K562 (cell line): ENCODE results near the gene SLC29A2. TPM values are rescaled to one million over a fixed set of nuclear protein-coding genes. Genes with fewer than 3 reads are reported as not detected.

Experiments
- BCOR ChIP-seq: fragments of 450-650 bp; IDR thresholded peaks from 2 replicates; pipeline ENCODE4 v1.6.1; 2016
- CXXC5 ChIP-seq: fragments of 250-450 bp; sonication (Bioruptor Pico); IDR thresholded peaks from 2 replicates; pipeline ENCODE4 v1.8.0; 2022; ENCODE audit warnings: inconsistent platforms, mild to moderate bottlenecking, moderate library complexity
- ELF4 ChIP-seq: fragments of 450-650 bp; formaldehyde crosslinking; IDR thresholded peaks from 2 replicates; pipeline ENCODE4 v1.4.0; 2022; ENCODE audit warnings: missing genetic modification characterization
- FOS ChIP-seq: IDR thresholded peaks from 3 replicates; pipeline ENCODE4 v1.6.1; 2011; ENCODE audit not compliant: insufficient read length; ENCODE audit errors: extremely low read depth
- GMEB1 ChIP-seq: fragments of 250-450 bp; sonication (Bioruptor Pico); IDR thresholded peaks from 2 replicates; pipeline ENCODE4 v1.4.0; 2020; ENCODE audit warnings: mild to moderate bottlenecking
- HIVEP1 ChIP-seq: fragments of 250-450 bp; sonication (Bioruptor Pico); IDR thresholded peaks from 2 replicates; pipeline ENCODE4 v1.4.0; 2020; ENCODE audit warnings: mild to moderate bottlenecking
- MTA1 ChIP-seq: fragments of 450-650 bp; IDR thresholded peaks from 2 replicates; pipeline ENCODE4 v1.6.1; 2017; ENCODE audit warnings: borderline replicate concordance
- RAD51 ChIP-seq: fragments of 450-650 bp; IDR thresholded peaks from 2 replicates; pipeline ENCODE4 v1.7.1; 2016; ENCODE audit warnings: low read depth, mild to moderate bottlenecking, borderline replicate concordance
- SNIP1 ChIP-seq: fragments of 450-650 bp; IDR thresholded peaks from 2 replicates; pipeline ENCODE4 v1.7.1; 2017; ENCODE audit warnings: low read depth, mild to moderate bottlenecking
- SRSF1 ChIP-seq: fragments of 200-400 bp; formaldehyde crosslinking; IDR thresholded peaks from 2 replicates; pipeline ENCODE4 v1.6.1; 2017; ENCODE audit warnings: mild to moderate bottlenecking, low read depth, low read length, moderate library complexity
- ZFP91 ChIP-seq: sonication (generic); formaldehyde crosslinking; IDR thresholded peaks from 2 replicates; pipeline ENCODE4 v1.8.0; 2022; ENCODE audit warnings: mild to moderate bottlenecking, missing genetic modification reagents
- ZMIZ1 ChIP-seq, 2 experiments: fragments of 150-350 bp in 1 of 2; IDR thresholded peaks; 2 replicates each; pipeline ENCODE4 v1.6.1; 2012 to 2016; ENCODE audit warnings: low read depth in 2 of 2, low read length in 2 of 2, mild to moderate bottlenecking in 1 of 2, moderate library complexity in 1 of 2
- ZNF263 ChIP-seq: sonication (generic); formaldehyde crosslinking; IDR thresholded peaks from 2 replicates; pipeline ENCODE4 v1.8.0; 2022; ENCODE audit warnings: mild to moderate bottlenecking, missing genetic modification reagents, borderline replicate concordance
- ZNF3 ChIP-seq: fragments of 250-450 bp; sonication (Bioruptor Pico); IDR thresholded peaks from 2 replicates; pipeline ENCODE4 v1.5.0; 2021; ENCODE audit warnings: mild to moderate bottlenecking, moderate library complexity
- ZNF512 ChIP-seq: IDR thresholded peaks from 2 replicates; pipeline ENCODE4 v1.6.1; 2016; ENCODE audit warnings: missing genetic modification characterization, missing compliant biosample characterization
- polyA plus RNA-seq, 8 experiments: library from polyadenylated mRNA; depleted of rRNA in 4 of 8; stranded (reverse) in 5 of 8; unstranded in 3 of 8; fragments of >200 nt; fragmentation: Nextera tagmentation in 2 of 8; fragmentation: Illumina TruSeq in 1 of 8; extraction: Ambion mirVana in 2 of 8; extraction: Trizol in 1 of 8; gene quantifications; 2 replicates each; pipeline versions ENCODE4 v1.2.1 to v1.2.3, GENCODE V29; 2011 to 2014; ENCODE audit warnings: inconsistent platforms in 1 of 8, missing spikeins in 1 of 8
- total RNA-seq, 7 experiments: library from RNA; depleted of rRNA in 6 of 7; stranded (reverse); fragments of >200 nt in 6 of 7; fragmentation: Illumina TruSeq in 2 of 7; extraction: Trizol in 2 of 7; gene quantifications; 2 replicates each; pipeline versions ENCODE4 v1.2.1 to v1.2.3, GENCODE V29; 2011 to 2021; ENCODE audit warnings: low replicate concordance in 1 of 7
- TF ChIP-seq, protein P1 (sequence below): IDR thresholded peaks from 2 replicates; pipeline ENCODE4 v1.6.1; 2011; ENCODE audit warnings: borderline replicate concordance, low read depth, mild to moderate bottlenecking, moderate library complexity, low read length; ENCODE audit not compliant: insufficient read depth, poor library complexity, severe bottlenecking

Gene SLC29A2
- total and polyA plus RNA-seq, 9 of the 15 experiments (the other 6 are each of a cell fraction or from before 2014, with no cell fraction given), result 2.4 to 48.6 (median 14.2) TPM

GRCh38 chr11:66386171-66387069 lies 14.9 kb upstream of the SLC29A2 start (continued):
- TF ChIP-seq ZNF263 (no peak), SNIP1 (no peak), ZFP91 (CRISPR knock-in tag) (no peak), ELF4 (CRISPR knock-in tag) (no peak), FOS (no peak), MTA1 (no peak), BCOR (no peak), SRSF1 (no peak), CXXC5 (no peak), ZMIZ1 (IDR thresholded peaks at IDR 0.05; ENCODE audit: low read depth in 2 of 2, low read length in 2 of 2) (no peak; a peak in 1 of 4 replicates), GMEB1 (CRISPR knock-in tag) (no peak), ZNF3 (CRISPR knock-in tag) (no peak), ZNF512 (tag) (no peak), HIVEP1 (CRISPR knock-in tag) (no peak), RAD51 (no peak)
- TF ChIP-seq, protein P1, sequence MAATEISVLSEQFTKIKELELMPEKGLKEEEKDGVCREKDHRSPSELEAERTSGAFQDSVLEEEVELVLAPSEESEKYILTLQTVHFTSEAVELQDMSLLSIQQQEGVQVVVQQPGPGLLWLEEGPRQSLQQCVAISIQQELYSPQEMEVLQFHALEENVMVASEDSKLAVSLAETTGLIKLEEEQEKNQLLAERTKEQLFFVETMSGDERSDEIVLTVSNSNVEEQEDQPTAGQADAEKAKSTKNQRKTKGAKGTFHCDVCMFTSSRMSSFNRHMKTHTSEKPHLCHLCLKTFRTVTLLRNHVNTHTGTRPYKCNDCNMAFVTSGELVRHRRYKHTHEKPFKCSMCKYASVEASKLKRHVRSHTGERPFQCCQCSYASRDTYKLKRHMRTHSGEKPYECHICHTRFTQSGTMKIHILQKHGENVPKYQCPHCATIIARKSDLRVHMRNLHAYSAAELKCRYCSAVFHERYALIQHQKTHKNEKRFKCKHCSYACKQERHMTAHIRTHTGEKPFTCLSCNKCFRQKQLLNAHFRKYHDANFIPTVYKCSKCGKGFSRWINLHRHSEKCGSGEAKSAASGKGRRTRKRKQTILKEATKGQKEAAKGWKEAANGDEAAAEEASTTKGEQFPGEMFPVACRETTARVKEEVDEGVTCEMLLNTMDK, result no peak
